ENCODE measurements around the gene KRTCAP2. TPM values are rescaled to one million over a fixed set of nuclear protein-coding genes. Genes with fewer than 3 reads are reported as not detected.
"Not testable (repeated sequence)": the region's sequence is repeated elsewhere in the genome, so short reads cannot be mapped to it uniquely, and the experiment has no call there.

Gene KRTCAP2
- total RNA-seq, 2 donors from 2014 or later: 149 to 223 TPM

GRCh38 chr1:155164625-155165024, 8.5 kb downstream of the KRTCAP2 start:
- not testable (repeated sequence) for H3K9me3 Mint-ChIP-seq; H3K27me3 Mint-ChIP-seq; H3K36me3 Mint-ChIP-seq; ATAC-seq; H3K4me3 Mint-ChIP-seq; DNase-seq (ENCODE audit: low spot score); H3K27ac Mint-ChIP-seq
- H3K4me1 Mint-ChIP-seq (ENCODE audit: low read depth in 2 of 2): peaks cover 5 to 14% of the 10 kb centered on the region in 2 donors

GRCh38 chr1:155163785-155164184, 9.3 kb downstream of the KRTCAP2 start:
- H3K27me3 Mint-ChIP-seq; DNase-seq (ENCODE audit: low spot score); H3K27ac Mint-ChIP-seq; H3K4me3 Mint-ChIP-seq; H3K9me3 Mint-ChIP-seq; ATAC-seq; H3K36me3 Mint-ChIP-seq: not testable (repeated sequence)
- H3K4me1 Mint-ChIP-seq (ENCODE audit: low read depth in 2 of 2): peaks cover 0 to 11% of the 10 kb centered on the region in 2 donors

GRCh38 chr1:155162631-155163030, 10.5 kb downstream of the KRTCAP2 start:
- DNase-seq (ENCODE audit: low spot score); H3K9me3 Mint-ChIP-seq; H3K27ac Mint-ChIP-seq; H3K4me1 Mint-ChIP-seq (ENCODE audit: low read depth in 2 of 2); H3K36me3 Mint-ChIP-seq; H3K27me3 Mint-ChIP-seq; H3K4me3 Mint-ChIP-seq; ATAC-seq: not testable (repeated sequence)

- no peak for DNase-seq (ENCODE audit: low spot score)
- ATAC-seq: no peak
- Mint-ChIP-seq H3K4me1 (ENCODE audit: low read depth in 2 of 2) (no peaks in the 10 kb centered on the region), H3K9me3 (no peaks in the 10 kb centered on the region), H3K27me3 (peaks cover 1 to 12% of the 10 kb centered on the region in 2 donors), H3K4me3 (no peak overlapping the region), H3K36me3 (no peaks in the 10 kb centered on the region), H3K27ac (no peak overlapping the region)
Observed at GRCh38 chr1:155160128-155160527, 13.0 kb downstream of the KRTCAP2 start.

GRCh38 chr1:155158991-155159390, 14.1 kb downstream of the KRTCAP2 start:
- Mint-ChIP-seq H3K9me3 (no peaks in the 10 kb centered on the region), H3K27me3 (peaks cover 3 to 16% of the 10 kb centered on the region in 2 donors), H3K4me3 (no peak overlapping the region), H3K27ac (no peak overlapping the region), H3K4me1 (ENCODE audit: low read depth in 2 of 2) (no peaks in the 10 kb centered on the region), H3K36me3 (no peaks in the 10 kb centered on the region)
- DNase-seq (ENCODE audit: low spot score) (no peak), ATAC-seq (no peak)

GRCh38 chr1:155155996-155156643, 17.0 kb downstream of the KRTCAP2 start:
- peaks cover 7 to 17% of the 10 kb centered on the region in 2 donors for H3K27me3 Mint-ChIP-seq
- H3K27ac Mint-ChIP-seq; ATAC-seq; H3K36me3 Mint-ChIP-seq; H3K4me3 Mint-ChIP-seq; H3K4me1 Mint-ChIP-seq (ENCODE audit: low read depth in 2 of 2); DNase-seq (ENCODE audit: low spot score); H3K9me3 Mint-ChIP-seq: not testable (repeated sequence)

- no peaks in the 10 kb centered on the region for H3K36me3 Mint-ChIP-seq
- DNase-seq (ENCODE audit: low spot score) (no peak), ATAC-seq (no peak)
- H3K4me1 Mint-ChIP-seq (ENCODE audit: low read depth in 2 of 2): peaks cover 0 to 2% of the 10 kb centered on the region in 2 donors
- H3K4me3 Mint-ChIP-seq: no peak overlapping the region
- peaks cover 26 to 34% of the 10 kb centered on the region in 2 donors for H3K27me3 Mint-ChIP-seq
- H3K27ac Mint-ChIP-seq: no peak overlapping the region
- no peaks in the 10 kb centered on the region for H3K9me3 Mint-ChIP-seq
Observed at GRCh38 chr1:155145491-155145890, 27.6 kb downstream of the KRTCAP2 start.

- Mint-ChIP-seq H3K4me1 (ENCODE audit: low read depth in 2 of 2) (peaks cover 20 to 27% of the 10 kb centered on the region in 2 donors), H3K36me3 (peaks cover 4% of the 10 kb centered on the region), H3K4me3 (no peak overlapping the region), H3K27me3 (peaks cover 12 to 20% of the 10 kb centered on the region in 2 donors), H3K27ac (no peak overlapping the region), H3K9me3 (no peaks in the 10 kb centered on the region)
- DNase-seq (ENCODE audit: low spot score) (no peak), ATAC-seq (no peak)
Observed at GRCh38 chr1:155141749-155142148, 31.4 kb downstream of the KRTCAP2 start.

- peak overlapping the region; percentile 100 for H3K4me3 Mint-ChIP-seq
- peak overlapping the region; percentile 84 to 97 for H3K27ac Mint-ChIP-seq
- DNase-seq (ENCODE audit: low spot score) (no peak), ATAC-seq (no peak)
- peaks cover 4% of the 10 kb centered on the region for H3K36me3 Mint-ChIP-seq
- peaks cover 2 to 13% of the 10 kb centered on the region in 2 donors for H3K27me3 Mint-ChIP-seq
- H3K4me1 Mint-ChIP-seq (ENCODE audit: low read depth in 2 of 2): peaks cover 25 to 32% of the 10 kb centered on the region in 2 donors
- H3K9me3 Mint-ChIP-seq: no peaks in the 10 kb centered on the region
Observed at GRCh38 chr1:155140630-155140953, 32.5 kb downstream of the KRTCAP2 start.

- Mint-ChIP-seq H3K9me3 (no peaks in the 10 kb centered on the region), H3K4me1 (ENCODE audit: low read depth in 2 of 2) (peaks cover 30 to 37% of the 10 kb centered on the region in 2 donors), H3K4me3 (peak within 1 kb of the TSS; percentile 100), H3K27me3 (peaks cover 0 to 11% of the 10 kb centered on the region in 2 donors), H3K27ac (peak within 1 kb of the TSS; percentile 84 to 97), H3K36me3 (peaks cover 4% of the 10 kb centered on the region)
- peak; percentile 78 to 82 for ATAC-seq
- DNase-seq (ENCODE audit: low spot score): peak; percentile 89
Observed at GRCh38 chr1:155139895-155140629, 33.0 kb downstream of the KRTCAP2 start, which contains the start of gene DPM3. TSS of gene DPM3 (minus strand) at chr1:155140531. CDS start at chr1:155140240, 291 bp downstream.

- H3K4me1 Mint-ChIP-seq (ENCODE audit: low read depth in 2 of 2): peaks cover 35 to 41% of the 10 kb centered on the region in 2 donors
- peaks cover 4% of the 10 kb centered on the region for H3K36me3 Mint-ChIP-seq
- peak overlapping the region; percentile 97 to 98 for H3K27ac Mint-ChIP-seq
- DNase-seq (ENCODE audit: low spot score) (no peak), ATAC-seq (no peak)
- peak overlapping the region; percentile 100 for H3K4me3 Mint-ChIP-seq
- no peaks in the 10 kb centered on the region for H3K9me3 Mint-ChIP-seq
- H3K27me3 Mint-ChIP-seq: peaks cover 0 to 5% of the 10 kb centered on the region in 2 donors
Observed at GRCh38 chr1:155137154-155137949, 35.8 kb downstream of the KRTCAP2 start.

GRCh38 chr1:155136748-155137147, 36.4 kb downstream of the KRTCAP2 start:
- peaks cover 35 to 41% of the 10 kb centered on the region in 2 donors for H3K4me1 Mint-ChIP-seq (ENCODE audit: low read depth in 2 of 2)
- peaks cover 4% of the 10 kb centered on the region for H3K36me3 Mint-ChIP-seq
- ATAC-seq: no peak
- peak overlapping the region; percentile 100 for H3K4me3 Mint-ChIP-seq
- no peaks in the 10 kb centered on the region for H3K27me3 Mint-ChIP-seq
- no peak for DNase-seq (ENCODE audit: low spot score)
- H3K27ac Mint-ChIP-seq: peak overlapping the region; percentile 97 to 98
- no peaks in the 10 kb centered on the region for H3K9me3 Mint-ChIP-seq

- Mint-ChIP-seq H3K36me3 (peaks cover 4% of the 10 kb centered on the region), H3K4me1 (ENCODE audit: low read depth in 2 of 2) (peaks cover 35 to 39% of the 10 kb centered on the region in 2 donors), H3K9me3 (no peaks in the 10 kb centered on the region), H3K27me3 (peaks cover 0 to 2% of the 10 kb centered on the region in 2 donors), H3K4me3 (peak within 1 kb of the TSS; percentile 100), H3K27ac (peak within 1 kb of the TSS; percentile 97 to 98)
- DNase-seq (ENCODE audit: low spot score): peak; percentile 97
- peak; percentile 93 to 94 for ATAC-seq
Observed at GRCh38 chr1:155135415-155136028, 37.6 kb downstream of the KRTCAP2 start, which contains the start of gene SLC50A1. TSS of gene SLC50A1 (plus strand) at chr1:155135852. CDS start at chr1:155135912, 60 bp downstream.
